Loucy (cell line): Measurements from ENCODE around the gene ZNF362.

ENCODE experiments used
- EZH2phosphoT487 ChIP-seq: fragments of 200-600 bp; IDR thresholded peaks from 2 replicates; pipeline ENCODE4 v1.6.1; 2018; ENCODE audit warnings: antibody characterized with exemption, mild to moderate bottlenecking, moderate library complexity, borderline replicate concordance
- TF ChIP-seq, protein P1 (sequence below): fragments of 200-600 bp; sonication (generic); conservative IDR thresholded peaks from 2 replicates; pipeline ENCODE4 v1.5.1; 2014; ENCODE audit warnings: mild to moderate bottlenecking, antibody characterized with exemption, low read length

- TF ChIP-seq, protein P1, sequence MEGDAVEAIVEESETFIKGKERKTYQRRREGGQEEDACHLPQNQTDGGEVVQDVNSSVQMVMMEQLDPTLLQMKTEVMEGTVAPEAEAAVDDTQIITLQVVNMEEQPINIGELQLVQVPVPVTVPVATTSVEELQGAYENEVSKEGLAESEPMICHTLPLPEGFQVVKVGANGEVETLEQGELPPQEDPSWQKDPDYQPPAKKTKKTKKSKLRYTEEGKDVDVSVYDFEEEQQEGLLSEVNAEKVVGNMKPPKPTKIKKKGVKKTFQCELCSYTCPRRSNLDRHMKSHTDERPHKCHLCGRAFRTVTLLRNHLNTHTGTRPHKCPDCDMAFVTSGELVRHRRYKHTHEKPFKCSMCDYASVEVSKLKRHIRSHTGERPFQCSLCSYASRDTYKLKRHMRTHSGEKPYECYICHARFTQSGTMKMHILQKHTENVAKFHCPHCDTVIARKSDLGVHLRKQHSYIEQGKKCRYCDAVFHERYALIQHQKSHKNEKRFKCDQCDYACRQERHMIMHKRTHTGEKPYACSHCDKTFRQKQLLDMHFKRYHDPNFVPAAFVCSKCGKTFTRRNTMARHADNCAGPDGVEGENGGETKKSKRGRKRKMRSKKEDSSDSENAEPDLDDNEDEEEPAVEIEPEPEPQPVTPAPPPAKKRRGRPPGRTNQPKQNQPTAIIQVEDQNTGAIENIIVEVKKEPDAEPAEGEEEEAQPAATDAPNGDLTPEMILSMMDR = no peak
- no peak for TF ChIP-seq EZH2phosphoT487
Observed at GRCh38 chr1:33312413-33312749, 56.1 kb downstream of the ZNF362 start.
